Measurements from ENCODE around the gene SPDYE9. TPM values are rescaled to one million over a fixed set of nuclear protein-coding genes. Genes with fewer than 3 reads are reported as not detected.

Gene SPDYE9
- total RNA-seq, 1 experiment from 2014 or later = not detected

Other genes with a start within 250 kb of the SPDYE9 start
- gene POM121, start 160.9 kb downstream of the SPDYE9 start, total RNA-seq (2022) = 31.0 and 33.2 TPM in 2 replicates
- 0.33 TPM in 1 of 2 replicates, not detected in the other for gene TRIM74, start 116.6 kb downstream of the SPDYE9 start, total RNA-seq (2022)
- gene SPDYE8, start 56.3 kb downstream of the SPDYE9 start, total RNA-seq (2022) = not detected in 2 replicates
- gene SPDYE11, start 28.1 kb downstream of the SPDYE9 start, total RNA-seq (2022) = not detected in 2 replicates
- gene NSUN5, start 222.8 kb upstream of the SPDYE9 start, total RNA-seq (2022) = 17.5 and 21.5 TPM in 2 replicates
- not detected in 2 replicates for gene TRIM50, start 242.0 kb upstream of the SPDYE9 start, total RNA-seq (2022)
- not detected in 2 replicates for gene FKBP6, start 242.1 kb upstream of the SPDYE9 start, total RNA-seq (2022)

Data from Calu3 (cell line).